GM12878 (cell line): ENCODE results near the gene PLEKHA6. TPM values are rescaled to one million over a fixed set of nuclear protein-coding genes. Genes with fewer than 3 reads are reported as not detected.

ENCODE experiments used
- ATAC-seq: fragments of 200-7000 bp; cut with Tn5 transposase; 3 replicates; pipeline ENCODE4 v1.9.1; 2020; ENCODE audit warnings: mild to moderate bottlenecking, moderate library complexity
- BruUV-seq: library from RNA; stranded (reverse); fragments of 400-500 nt; replicated peaks from 2 replicates; lab custom pipeline; 2021; lab: Mats Ljungman, UMichigan
- CTCF ChIA-PET: fragments of 300-600 bp; sonication (Branson Sonifier 250); formaldehyde crosslinking; extraction: SDS; loops from one replicate; lab custom pipeline; 2021; ENCODE audit warnings: inconsistent platforms; lab: Yijun Ruan, JAX
- POLR2A ChIA-PET: fragments of 350-600 bp; formaldehyde crosslinking; extraction: SDS; loops from one replicate; lab custom pipeline; 2021; ENCODE audit warnings: inconsistent platforms; lab: Charles Lee
- RAD21 ChIA-PET: fragments of 300-600 bp; sonication (Branson Sonifier 250); formaldehyde crosslinking; loops from one replicate; lab custom pipeline; 2023; ENCODE audit warnings: antibody characterized with exemption; ENCODE audit not compliant: unreplicated experiment; lab: Charles Lee
- SMC1A ChIA-PET: fragments of 300-600 bp; sonication (Branson Sonifier 250); formaldehyde crosslinking; loops from one replicate; lab custom pipeline; 2023; ENCODE audit not compliant: unreplicated experiment, uncharacterized antibody; lab: Charles Lee
- DNase-seq: peaks from one replicate; pipeline ENCODE4 v3.0.0-alpha.2; 2011; ENCODE audit warnings: low read depth, low spot score
- FAIRE-seq: peaks from 3 replicates; lab custom pipeline; 2011; peaks lifted over from hg19 to GRCh38; lab: Jason Lieb, UNC
- H2AFZ ChIP-seq: 2 replicates; pipeline ENCODE4 v1.6.0; 2011; ENCODE audit warnings: low read depth, low read length, control low read depth; ENCODE audit not compliant: control insufficient read depth
- H3K27ac ChIP-seq: 2 replicates; pipeline ENCODE4 v1.5.1; 2011; ENCODE audit warnings: control low read depth; ENCODE audit not compliant: control insufficient read depth, insufficient read depth
- H3K27me3 ChIP-seq, 2 experiments: replicated peaks in 1 of 2; 2 replicates each; pipeline versions ENCODE4 v1.6.0 to v1.6.1; 2011; ENCODE audit warnings: low read length in 1 of 2; ENCODE audit not compliant: control insufficient read depth in 2 of 2, insufficient read depth in 2 of 2
- H3K36me3 ChIP-seq, 2 experiments: 2 replicates each; pipeline ENCODE4 v1.5.1; 2011; ENCODE audit warnings: low read length in 1 of 2; ENCODE audit not compliant: control insufficient read depth in 2 of 2, insufficient read depth in 2 of 2
- H3K4me1 ChIP-seq: 2 replicates; pipeline ENCODE4 v1.6.1; 2011; ENCODE audit warnings: mild to moderate bottlenecking, low read length, moderate library complexity, mixed read lengths; ENCODE audit not compliant: control insufficient read depth, insufficient read depth
- H3K4me2 ChIP-seq: 2 replicates; pipeline ENCODE4 v1.6.0; 2011; ENCODE audit warnings: control low read depth; ENCODE audit not compliant: control insufficient read depth, insufficient read depth
- H3K4me3 ChIP-seq: fragments of 200-600 bp; sonication (generic); 2 replicates; pipeline ENCODE4 v1.5.1; 2016
- H3K79me2 ChIP-seq: 2 replicates; pipeline ENCODE4 v1.6.0; 2011; ENCODE audit warnings: low read length; ENCODE audit not compliant: control insufficient read depth, insufficient read depth
- H3K9ac ChIP-seq: 2 replicates; pipeline ENCODE4 v1.8.0; 2011; ENCODE audit warnings: low read length, control low read depth, mixed read lengths; ENCODE audit not compliant: control insufficient read depth, insufficient read depth
- H3K9me3 ChIP-seq: replicated peaks from 3 replicates; pipeline ENCODE4 v1.5.1; 2011; ENCODE audit warnings: mild to moderate bottlenecking, low read length; ENCODE audit not compliant: control insufficient read depth, insufficient read depth
- H4K20me1 ChIP-seq: 2 replicates; pipeline ENCODE4 v1.6.0; 2011; ENCODE audit not compliant: control insufficient read depth, insufficient read depth
- BCL3 ChIP-seq: IDR thresholded peaks from 2 replicates; pipeline ENCODE4 v1.6.1; 2011; ENCODE audit warnings: borderline replicate concordance, low read depth, mild to moderate bottlenecking, moderate library complexity, low read length; ENCODE audit not compliant: insufficient read depth, poor library complexity, severe bottlenecking
- CHD2 ChIP-seq: IDR thresholded peaks from 2 replicates; pipeline ENCODE4 v1.6.1; 2011; ENCODE audit warnings: low read depth, low read length, improper control_type of control experiment, borderline replicate concordance
- CHD4 ChIP-seq: fragments of 200-600 bp; sonication (generic); IDR thresholded peaks from 2 replicates; pipeline ENCODE4 v1.6.1; 2016; ENCODE audit warnings: mild to moderate bottlenecking
- FOXK2 ChIP-seq: fragments of 450-650 bp; IDR thresholded peaks from 2 replicates; pipeline ENCODE4 v1.6.1; 2017; ENCODE audit warnings: mild to moderate bottlenecking, moderate library complexity
- FOXM1 ChIP-seq: IDR thresholded peaks from 2 replicates; pipeline ENCODE4 v1.6.1; 2012; ENCODE audit warnings: low read depth, mild to moderate bottlenecking, inconsistent platforms, low read length, moderate library complexity
- IKZF1 ChIP-seq: fragments of 450-650 bp; conservative IDR thresholded peaks from 2 replicates; pipeline ENCODE4 v1.6.1; 2017; ENCODE audit warnings: antibody characterized with exemption, mild to moderate bottlenecking
- IRF4 ChIP-seq: IDR thresholded peaks from 2 replicates; pipeline ENCODE4 v1.6.1; 2011; ENCODE audit warnings: low read depth, low read length
- PAX5 ChIP-seq: IDR thresholded peaks from 2 replicates; pipeline ENCODE4 v1.6.1; 2011; ENCODE audit warnings: low read depth, low read length, borderline replicate concordance
- RAD21 ChIP-seq: IDR thresholded peaks from 2 replicates; pipeline ENCODE4 v1.6.1; 2011; ENCODE audit warnings: mild to moderate bottlenecking, low read depth, low read length, moderate library complexity; ENCODE audit not compliant: insufficient read depth
- TBL1XR1 ChIP-seq: IDR thresholded peaks from 2 replicates; pipeline ENCODE4 v1.6.1; 2012; ENCODE audit warnings: low read depth, low read length, improper control_type of control experiment
- TCF12 ChIP-seq: IDR thresholded peaks from 2 replicates; pipeline ENCODE4 v1.6.1; 2011; ENCODE audit warnings: low read depth, mild to moderate bottlenecking, low read length
- ZBED1 ChIP-seq: IDR thresholded peaks from 2 replicates; pipeline ENCODE4 v1.6.1; 2016; ENCODE audit warnings: borderline replicate concordance
- ZNF687 ChIP-seq: fragments of 450-650 bp; IDR thresholded peaks from 2 replicates; pipeline ENCODE4 v1.6.1; 2017; ENCODE audit warnings: mild to moderate bottlenecking, moderate library complexity
- WGBS: methylation state at CpG from one replicate; pipeline ENCODE4 v1.1.6; 2016; ENCODE audit warnings: low lambda C conversion rate; ENCODE audit not compliant: insufficient replicate concordance, insufficient coverage; ENCODE audit errors: missing lambda C conversion rate; 5-methylcytosine and 5-hydroxymethylcytosine counted together
- in situ Hi-C: fragments of 300-500 bp; cut with MboI; formaldehyde crosslinking; loops from 9 replicates; pipeline ENCODE4 v1.14.3; 2018; ENCODE audit warnings: mixed read lengths
- intact Hi-C: fragments of 100-400 bp; cut with micrococcal nuclease; formaldehyde crosslinking; loops from one replicate; pipeline ENCODE4 v1.14.2; 2022; ENCODE audit not compliant: unreplicated experiment
- polyA plus RNA-seq, 11 experiments: library from polyadenylated mRNA; depleted of rRNA in 4 of 11; unstranded in 6 of 11; stranded (reverse) in 5 of 11; fragments of >200 nt; fragmentation: Nextera tagmentation in 4 of 11; fragmentation: Illumina TruSeq in 1 of 11; extraction: Ambion mirVana in 4 of 11; extraction: Trizol in 1 of 11; gene quantifications; 1 replicate in 1 of 11; 2 replicates in 10 of 11; pipeline versions ENCODE4 v1.2.1 to v1.2.3, GENCODE V29; 2011 to 2016; ENCODE audit warnings: inconsistent platforms in 2 of 11, missing spikeins in 2 of 11, low read depth in 1 of 11
- total RNA-seq, 4 experiments: library from RNA; depleted of rRNA in 3 of 4; stranded (reverse); fragments of >200 nt in 3 of 4; fragmentation: Illumina TruSeq in 1 of 4; extraction: Trizol in 1 of 4; gene quantifications; 2 replicates each; pipeline versions ENCODE4 v1.2.1 to v1.2.3, GENCODE V29; 2013 to 2021

The PLEKHA6 gene
- total and polyA plus RNA-seq, 10 of the 15 experiments (the other 5 are each of a cell fraction or from before 2014, with no cell fraction given) = 0.04 to 0.81 (median 0.19) TPM; not detected in 4

- no peak overlapping the region for H3K4me3 ChIP-seq
- ATAC-seq = no peak
- ChIA-PET SMC1A (interaction anchor here (1.4 to 8.4 kb wide), 2 partner anchors 31 to 100 kb away, joined by 3 to 86 read pairs; partner anchors contain the start of gene PLEKHA6), CTCF (interaction anchor here (0.7 to 5.5 kb wide), 4 partner anchors 101 to 137 kb away, joined by 3 to 24 read pairs (median 3); no protein-coding TSS in a partner anchor), RAD21 (interaction anchor here (1.6 to 4.8 kb wide), 2 partner anchors 25 to 100 kb away, joined by 3 to 57 read pairs; partner anchors contain the start of gene PLEKHA6), POLR2A (interaction anchor here (0.6 kb wide), 1 partner anchor 51 kb away, joined by 4 read pairs; no protein-coding TSS in a partner anchor)
- H3K4me1 ChIP-seq = no peaks in the 10 kb centered on the region
- H3K27ac ChIP-seq = no peak overlapping the region
- in situ Hi-C loops (no loop called here), intact Hi-C loops (no loop called here)
- H3K79me2 ChIP-seq = no peaks in the 10 kb centered on the region
- peaks cover 2 to 8% of the 10 kb centered on the region in 2 experiments; a peak in 3 of 4 replicates for H3K27me3 ChIP-seq
- H3K36me3 ChIP-seq = no peaks in the 10 kb centered on the region
- no peak for FAIRE-seq
- H2AFZ ChIP-seq = no peak overlapping the region
- H4K20me1 ChIP-seq = no peaks in the 10 kb centered on the region; the same call in 1 of the 2 replicates
- H3K9me3 ChIP-seq = no peaks in the 10 kb centered on the region
- no peak overlapping the region for H3K4me2 ChIP-seq
- H3K9ac ChIP-seq = no peak overlapping the region
- no TSS peak for BruUV-seq
- WGBS = 23% methylated on average over 13 of the region's 13 CpGs
- TF ChIP-seq TBL1XR1 = no peak
- TF ChIP-seq CHD2 = no peak
- no peak for TF ChIP-seq IRF4
- no peak for TF ChIP-seq FOXM1
- no peak for TF ChIP-seq PAX5
- TF ChIP-seq ZBED1 = no peak
- TF ChIP-seq ZNF687 = no peak
- no peak for TF ChIP-seq FOXK2
- no peak for TF ChIP-seq CHD4
- no peak for TF ChIP-seq BCL3
- no peak for TF ChIP-seq RAD21
- no peak for TF ChIP-seq IKZF1
- TF ChIP-seq TCF12 = no peak
- no peak for DNase-seq
Measured at GRCh38 chr1:204261746-204262505, 97.8 kb downstream of the PLEKHA6 start.
